HG03097 (cell line): ENCODE measurements around the gene ACAP1.

ENCODE experiments used
- ATAC-seq: cut with Tn5 transposase; IDR thresholded peaks from one replicate; pipeline ENCODE4 v1.9.1; 2021; ENCODE audit not compliant: unreplicated experiment, low FRiP score

ACAP1 gene

GRCh38 chr17:7383742-7384488 is 47.6 kb downstream of the ACAP1 start:
- ATAC-seq = no peak

- no peak for ATAC-seq
These were observed 48.3 kb downstream of the ACAP1 start for GRCh38 chr17:7384489-7385081.

- ATAC-seq = no peak
These were observed 52.5 kb downstream of the ACAP1 start for GRCh38 chr17:7388856-7389255.

- ATAC-seq = no peak
These were observed 53.9 kb downstream of the ACAP1 start for GRCh38 chr17:7389924-7390910.

GRCh38 chr17:7391307-7391706 is 55.0 kb downstream of the ACAP1 start:
- no peak for ATAC-seq

GRCh38 chr17:7392696-7393612 is 56.6 kb downstream of the ACAP1 start:
- ATAC-seq = no peak

GRCh38 chr17:7393613-7394451 is 57.5 kb downstream of the ACAP1 start:
- ATAC-seq = peak; percentile 27

GRCh38 chr17:7394452-7395191 is 58.3 kb downstream of the ACAP1 start, which contains the start of gene PLSCR3:
Gene PLSCR3, minus strand, starts transcription at chr17:7394525. Its CDS starts 415 bp downstream, at chr17:7394110.
- ATAC-seq = peak; percentile 64

- no peak for ATAC-seq
These were observed 59.8 kb downstream of the ACAP1 start for GRCh38 chr17:7396147-7396546.

- no peak for ATAC-seq
These were observed 62.3 kb downstream of the ACAP1 start for GRCh38 chr17:7398612-7399011.
